SIG-M5 treated with dmso at 0.1 percent for 504 hours (cell line): ENCODE data around the gene EXOSC1.

Source experiments
- DNase-seq: peaks from one replicate; lab custom pipeline; 2025; ENCODE audit not compliant: unreplicated experiment; lab: John Stamatoyannopoulos, UW

The EXOSC1 gene

DNA sequence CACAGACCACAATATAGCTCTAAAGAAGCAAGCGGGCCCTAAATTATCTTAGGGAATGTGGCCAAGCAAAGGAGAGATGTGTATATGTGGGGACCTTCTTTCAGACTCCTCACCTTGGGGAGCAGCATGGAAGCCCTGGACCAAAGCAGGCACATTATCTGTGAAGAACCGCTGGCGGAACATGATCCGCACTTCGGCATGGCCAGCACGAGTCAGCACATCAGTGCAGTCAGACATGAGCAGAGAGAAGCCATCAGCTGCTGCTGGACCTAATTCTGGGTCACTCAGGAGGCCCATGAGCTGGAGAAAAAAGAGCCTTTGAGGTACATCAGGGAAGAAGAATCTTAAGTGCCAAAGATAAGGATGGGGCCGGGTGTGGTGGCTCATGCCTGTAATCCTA lies 14.1 kb upstream of the EXOSC1 start:
- DNase-seq = no peak

DNA sequence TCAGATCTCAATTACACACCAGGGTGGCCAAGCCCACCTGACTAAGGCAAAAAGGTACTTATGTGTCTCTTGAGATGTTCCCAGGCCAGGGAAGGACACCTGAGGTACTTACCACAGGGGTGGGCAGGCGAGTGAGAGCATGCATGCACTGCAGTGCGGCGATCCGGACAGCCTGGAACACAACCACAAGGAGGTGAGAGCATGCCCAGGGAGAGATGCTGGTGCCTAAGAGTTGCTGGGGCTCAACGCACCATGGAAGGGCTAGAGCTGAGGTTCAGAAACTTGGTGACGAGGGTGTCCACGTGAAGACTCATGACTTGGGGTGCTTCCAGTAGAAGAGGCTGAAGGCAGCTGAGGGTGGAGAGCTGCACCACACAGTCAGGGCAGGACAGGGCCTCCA lies 13.3 kb upstream of the EXOSC1 start:
- DNase-seq = no peak

DNA sequence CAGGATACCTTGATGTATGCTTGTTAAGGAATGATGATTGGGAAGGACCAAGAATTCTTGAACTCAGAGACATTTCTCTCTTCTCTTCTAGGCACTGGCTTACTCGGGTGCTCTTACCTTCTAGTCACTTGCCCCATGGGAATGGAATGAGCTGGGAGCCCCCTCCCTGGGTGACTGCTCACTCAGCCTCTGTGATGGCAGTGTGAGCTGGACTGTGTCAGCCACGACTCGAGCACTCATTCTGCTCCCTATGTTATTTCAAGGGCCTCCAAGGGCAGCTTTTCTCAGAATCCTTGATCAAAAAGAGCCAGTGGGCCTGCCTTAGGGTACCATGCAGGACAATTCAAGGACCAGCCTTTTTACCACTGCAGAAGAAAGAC lies 10.9 kb upstream of the EXOSC1 start:
- no peak for DNase-seq

DNA sequence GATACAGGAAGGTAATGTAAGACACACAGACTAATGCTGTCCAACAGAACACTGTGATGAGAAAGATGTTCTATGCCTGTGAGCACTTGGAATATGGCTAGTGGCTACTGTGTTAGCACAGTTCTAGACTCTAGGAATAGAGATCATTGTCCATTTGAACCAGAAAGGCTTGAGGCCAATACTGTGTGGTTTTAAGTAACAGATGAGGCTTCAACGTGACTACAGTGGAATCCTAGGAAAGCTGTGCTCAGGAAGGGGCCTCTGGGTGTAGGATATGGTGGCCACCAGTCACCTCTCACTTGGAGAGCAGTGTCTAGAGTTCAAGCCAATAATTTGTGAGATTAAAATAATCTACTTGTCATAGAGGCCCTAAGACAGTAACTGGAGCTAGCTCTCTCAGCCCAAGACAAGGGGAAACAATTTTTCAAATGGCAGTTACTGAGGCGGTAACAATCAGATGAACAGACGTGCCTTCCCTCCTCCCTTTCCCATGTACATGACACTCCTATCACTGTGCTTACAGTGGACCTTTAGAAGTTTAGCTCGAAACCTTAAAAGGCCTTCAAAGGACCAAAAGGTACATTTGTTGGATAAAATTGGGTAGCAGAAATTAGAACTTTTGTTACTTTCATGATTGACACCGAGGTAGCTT lies 10.4 kb upstream of the EXOSC1 start:
- DNase-seq = no peak

DNA sequence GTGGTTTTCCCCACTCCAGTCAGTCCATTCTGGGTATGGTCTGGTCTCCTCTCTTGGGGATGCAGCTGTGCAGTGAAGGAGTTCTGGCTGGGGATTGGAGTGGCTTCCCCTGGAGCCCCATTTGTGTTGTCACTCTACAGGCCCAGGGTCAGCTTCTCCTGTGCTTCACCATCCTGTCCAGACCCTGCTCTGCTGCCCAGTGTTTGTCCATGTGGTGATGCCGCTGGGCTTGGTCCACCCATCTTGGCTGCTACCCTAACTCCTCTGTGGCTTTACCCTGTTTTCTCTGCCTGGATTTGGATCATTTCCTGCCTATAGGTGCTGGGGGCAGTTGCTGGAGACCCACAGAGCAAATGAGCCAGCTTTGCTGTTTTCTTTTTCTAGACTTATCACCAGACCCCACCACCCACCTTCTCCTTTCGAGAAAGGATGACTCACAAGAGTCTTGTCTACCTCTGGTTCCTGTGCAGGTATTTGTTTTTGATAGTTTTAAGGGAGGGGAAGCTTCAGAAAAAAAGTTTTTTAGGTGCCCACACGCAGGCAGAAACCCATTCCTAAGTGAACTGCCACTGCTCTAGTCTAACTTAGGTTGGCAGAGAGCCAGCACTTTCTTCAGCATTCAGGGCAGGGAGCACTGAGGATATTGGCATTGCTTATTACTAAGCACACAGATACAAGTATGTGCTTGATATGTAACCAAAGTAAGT lies 8.7 kb upstream of the EXOSC1 start:
- no peak for DNase-seq

DNA sequence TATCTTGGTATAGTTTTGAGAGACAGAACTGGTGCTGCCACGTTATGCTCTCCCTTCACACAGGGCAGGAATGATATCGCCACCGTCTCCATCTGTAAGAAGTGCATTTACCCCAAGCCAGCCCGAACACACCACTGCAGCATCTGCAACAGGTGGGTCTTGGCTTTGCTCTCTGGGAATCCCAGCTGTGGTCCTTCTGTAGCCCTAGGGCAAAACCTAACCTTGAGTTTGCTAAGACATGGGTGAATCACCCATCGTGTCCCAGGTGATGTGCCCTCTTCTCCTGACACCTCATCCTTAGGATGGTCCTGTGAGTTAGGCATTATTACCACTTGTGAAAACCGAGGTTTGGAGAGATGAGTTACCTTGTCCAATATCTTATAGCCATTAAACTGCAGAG lies 6.5 kb upstream of the EXOSC1 start:
- no peak for DNase-seq

DNA sequence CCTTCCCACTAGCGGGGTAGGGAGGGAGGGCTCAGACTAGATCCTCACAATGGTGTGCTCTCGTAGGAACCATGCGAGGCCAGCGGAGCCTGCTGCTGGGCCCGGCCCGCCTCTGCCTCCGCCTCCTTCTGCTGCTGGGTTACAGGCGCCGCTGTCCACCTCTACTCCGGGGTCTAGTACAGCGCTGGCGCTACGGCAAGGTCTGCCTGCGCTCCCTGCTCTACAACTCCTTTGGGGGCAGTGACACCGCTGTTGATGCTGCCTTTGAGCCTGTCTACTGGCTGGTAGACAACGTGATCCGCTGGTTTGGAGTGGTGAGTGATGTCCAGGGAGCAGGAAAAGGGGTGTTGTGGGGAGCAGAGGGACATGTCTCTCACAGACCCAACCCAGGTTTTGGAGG lies 5.8 kb upstream of the EXOSC1 start:
- DNase-seq = no peak

DNA sequence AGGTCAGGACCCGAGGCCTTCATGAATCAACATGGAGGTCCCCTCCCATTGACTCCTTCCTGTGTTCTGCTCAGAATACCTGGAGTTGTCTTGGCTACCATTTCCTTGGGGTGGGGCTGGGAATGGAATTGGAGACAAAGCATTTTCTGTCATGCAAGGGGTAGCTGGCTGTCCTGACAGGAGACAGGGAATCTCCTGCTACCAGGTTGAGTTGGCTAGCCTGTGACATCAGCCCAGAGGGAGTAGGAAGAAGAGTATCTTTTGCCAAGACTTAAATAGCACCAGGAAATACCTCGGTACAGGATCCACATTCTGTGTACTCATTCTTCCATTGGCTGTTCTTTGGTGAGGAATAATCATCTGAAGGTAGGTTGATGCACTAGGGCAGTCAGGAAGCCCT lies 5.0 kb upstream of the EXOSC1 start:
- DNase-seq = no peak

DNA sequence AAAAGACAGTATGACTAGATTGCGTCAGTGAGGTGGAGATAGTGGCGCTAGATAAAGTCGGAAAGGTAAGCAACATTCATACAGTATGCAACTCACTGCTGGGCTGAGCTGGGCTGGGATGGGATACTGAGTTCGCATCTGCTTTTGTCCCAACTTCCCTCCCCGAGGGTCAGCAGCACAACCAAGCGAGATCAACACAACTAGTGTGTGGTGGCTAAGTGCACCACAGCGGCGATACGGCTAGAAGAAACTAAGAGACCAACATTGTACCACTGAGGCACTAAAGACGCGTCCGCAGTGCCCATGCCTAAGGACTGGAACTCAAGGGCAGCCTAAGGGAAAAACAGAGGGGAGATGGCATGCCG lies 467 bp downstream of the EXOSC1 start:
- DNase-seq = no peak

DNA sequence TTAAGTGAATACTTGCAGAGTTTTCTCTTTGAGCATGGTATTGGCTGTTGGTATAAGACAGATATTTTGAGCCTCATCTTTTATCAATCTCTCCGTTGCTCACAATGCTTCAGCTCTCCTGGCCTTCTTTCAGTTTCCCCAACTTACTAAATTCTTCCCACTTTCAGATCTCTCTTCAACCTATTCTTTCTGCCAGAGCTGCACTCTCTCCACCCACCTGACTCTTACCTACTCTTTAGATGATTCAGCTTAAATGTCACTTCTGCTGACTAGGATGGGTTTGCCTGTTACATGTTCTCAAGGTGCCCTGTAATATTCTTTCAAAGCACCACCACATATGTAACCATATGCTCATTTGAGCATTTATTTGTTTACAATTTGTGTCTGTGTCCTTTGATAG lies 1.6 kb downstream of the EXOSC1 start:
- no peak for DNase-seq

DNA sequence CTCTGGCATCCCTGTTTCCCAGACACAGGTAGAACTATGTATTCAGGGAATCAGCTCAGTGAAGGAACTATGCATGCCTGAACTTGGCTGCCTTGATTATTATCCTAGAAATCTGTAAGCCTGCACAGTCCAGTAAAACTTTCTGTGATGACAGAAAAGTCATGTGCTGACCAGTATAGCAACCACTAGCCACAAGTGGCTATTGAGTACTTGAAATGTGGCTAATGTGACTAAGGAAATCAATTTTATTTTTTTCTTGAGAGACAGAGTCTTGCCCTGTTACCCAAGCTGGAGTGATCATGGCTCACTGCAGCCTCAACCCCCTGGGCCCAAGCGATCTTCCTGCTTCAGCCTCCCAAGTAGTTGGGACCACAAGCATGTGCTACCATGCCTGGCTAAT lies 3.5 kb downstream of the EXOSC1 start:
- no peak for DNase-seq

DNA sequence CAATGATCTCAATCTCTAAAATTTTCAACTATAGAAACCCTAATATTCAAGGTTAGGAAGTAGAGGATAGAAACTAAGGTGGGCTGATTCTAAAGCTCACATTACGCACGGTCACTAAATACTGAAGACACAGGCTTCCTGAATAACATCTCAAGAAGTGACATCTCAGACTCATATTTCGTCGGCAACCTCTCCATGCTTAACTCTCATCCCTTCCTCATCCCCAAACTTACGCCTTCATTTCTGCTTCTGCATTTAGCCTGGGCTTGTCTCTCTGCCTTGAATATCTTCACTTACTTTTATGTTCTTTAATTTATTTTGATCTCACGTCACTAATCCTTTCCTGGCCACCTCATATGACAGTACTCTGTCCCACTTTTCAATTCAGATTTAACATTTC lies 10.6 kb downstream of the EXOSC1 start:
- DNase-seq = no peak

DNA sequence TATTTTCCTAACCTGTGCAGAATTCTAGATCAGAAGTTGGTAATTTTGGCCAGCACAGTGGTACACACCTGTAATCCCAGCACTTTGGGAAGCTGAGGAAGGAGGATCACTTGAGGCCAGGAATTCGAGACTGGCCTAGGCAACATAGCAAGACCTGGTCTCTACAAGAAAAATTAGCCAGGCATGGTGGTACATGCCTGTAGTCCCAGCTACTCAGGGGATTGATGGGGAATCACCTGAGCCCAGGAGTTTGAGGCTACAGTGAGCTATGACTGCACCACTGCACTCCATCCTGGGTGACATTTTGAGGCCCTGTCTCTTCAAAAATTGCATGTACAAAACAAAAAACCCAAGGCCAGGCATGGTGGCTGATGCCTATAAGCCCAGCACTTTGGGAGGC lies 11.2 kb downstream of the EXOSC1 start:
- DNase-seq = no peak

DNA sequence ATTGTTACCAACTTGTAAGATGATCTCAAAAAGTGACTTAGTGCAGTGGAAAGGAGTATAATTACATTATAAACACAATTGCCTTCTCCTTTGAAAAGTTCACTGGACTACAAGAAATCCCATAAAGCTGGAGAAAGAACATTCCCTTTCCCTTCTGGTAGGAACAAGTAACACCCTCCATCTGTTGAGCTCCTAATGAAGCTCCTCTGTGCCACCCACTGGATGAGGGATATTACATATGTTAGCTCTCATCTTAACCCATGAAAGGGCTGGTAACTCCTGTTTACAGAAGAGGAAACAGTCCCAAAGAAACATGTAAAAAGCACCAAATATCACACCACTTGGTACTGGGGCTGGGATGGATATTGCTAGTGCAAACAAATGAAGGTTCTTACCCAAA lies 11.8 kb downstream of the EXOSC1 start:
- no peak for DNase-seq

DNA sequence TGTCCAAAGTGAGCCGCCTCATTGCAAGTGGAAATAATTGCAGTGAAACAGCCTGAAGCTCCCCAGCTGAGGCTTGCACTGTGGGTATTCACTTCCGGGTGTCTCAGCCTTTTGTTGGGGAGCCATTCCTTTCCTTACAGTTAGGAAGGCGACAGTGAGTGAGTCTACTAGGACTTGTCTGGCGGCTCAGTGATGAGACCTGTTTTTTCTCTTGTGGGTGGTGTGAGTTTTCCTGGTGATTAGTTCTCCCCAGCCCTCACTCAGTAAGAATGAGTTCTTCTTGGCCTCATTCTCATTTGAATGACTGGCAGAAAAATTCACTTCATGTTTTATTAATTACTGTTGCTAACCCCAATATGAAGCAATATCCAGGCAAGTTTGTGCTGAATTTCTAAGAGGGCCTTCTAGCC lies 17.2 kb downstream of the EXOSC1 start:
- DNase-seq = peak; percentile 54

DNA sequence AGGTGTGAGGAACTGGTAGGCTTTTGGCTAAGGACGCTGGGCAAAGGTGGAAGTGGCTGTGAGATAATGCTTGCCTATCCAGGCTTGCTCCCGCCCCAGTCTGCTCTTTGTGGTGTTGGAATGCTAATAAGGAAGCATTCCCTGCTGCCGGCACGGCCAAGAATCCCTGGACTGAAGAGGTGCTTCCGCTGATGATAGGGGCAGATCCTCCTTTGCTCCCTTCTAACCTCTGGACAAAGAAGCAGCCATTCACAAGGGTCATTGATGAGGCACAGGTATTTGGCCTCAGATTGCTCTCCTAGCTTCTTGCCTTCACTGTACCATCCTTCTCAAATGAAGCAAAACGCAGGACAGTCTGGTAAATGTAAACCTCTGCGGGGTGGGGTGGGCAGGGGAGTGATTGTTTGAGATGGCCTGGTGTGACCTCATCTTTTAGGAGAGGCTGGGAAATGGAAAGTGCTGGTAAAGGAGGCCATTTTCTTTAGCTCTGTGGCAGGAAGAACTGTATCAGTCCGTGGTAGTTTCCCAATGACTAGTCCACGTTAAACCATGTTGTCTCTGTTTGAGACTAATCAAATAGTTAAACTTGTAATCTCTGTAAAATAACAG lies 18.1 kb downstream of the EXOSC1 start:
- peak; percentile 50 for DNase-seq

DNA sequence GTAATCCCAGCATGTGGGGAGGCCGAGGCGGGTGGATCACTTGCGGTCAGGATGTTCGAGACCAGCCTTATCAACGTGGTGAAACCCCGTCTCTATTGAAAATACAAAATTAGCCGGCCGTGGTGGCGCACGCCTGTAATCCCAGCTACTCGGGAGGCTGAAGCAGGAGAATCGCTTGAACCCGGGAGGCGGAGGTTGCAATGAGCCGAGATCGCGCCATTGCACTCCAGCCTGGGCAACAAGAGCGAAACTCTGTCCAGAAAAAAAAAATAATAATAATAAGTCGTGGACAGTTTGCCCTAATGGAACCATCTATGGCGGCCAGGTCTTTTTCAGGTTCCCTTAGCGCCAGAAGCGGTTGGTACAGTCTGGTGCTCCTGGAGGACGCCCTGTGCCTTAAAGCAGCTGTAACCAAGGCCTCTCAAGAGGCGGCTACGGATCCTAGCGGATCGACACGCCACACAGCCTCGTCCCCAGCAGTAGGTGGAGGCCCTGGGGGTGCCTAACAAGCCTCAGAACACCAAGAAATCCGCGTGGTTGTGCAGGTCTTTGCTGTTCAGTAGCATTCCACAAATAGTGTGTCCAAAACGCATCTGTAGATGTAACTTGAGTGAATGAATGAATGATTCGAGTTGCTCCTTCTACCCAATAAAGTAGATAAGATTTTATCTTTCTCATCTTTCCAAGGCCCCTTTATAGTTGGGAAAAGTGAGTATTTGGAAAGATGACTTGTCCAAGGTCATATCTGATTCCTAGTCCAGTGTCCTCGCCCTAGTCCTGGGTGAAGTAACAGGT lies 18.8 kb downstream of the EXOSC1 start:
- no peak for DNase-seq

DNA sequence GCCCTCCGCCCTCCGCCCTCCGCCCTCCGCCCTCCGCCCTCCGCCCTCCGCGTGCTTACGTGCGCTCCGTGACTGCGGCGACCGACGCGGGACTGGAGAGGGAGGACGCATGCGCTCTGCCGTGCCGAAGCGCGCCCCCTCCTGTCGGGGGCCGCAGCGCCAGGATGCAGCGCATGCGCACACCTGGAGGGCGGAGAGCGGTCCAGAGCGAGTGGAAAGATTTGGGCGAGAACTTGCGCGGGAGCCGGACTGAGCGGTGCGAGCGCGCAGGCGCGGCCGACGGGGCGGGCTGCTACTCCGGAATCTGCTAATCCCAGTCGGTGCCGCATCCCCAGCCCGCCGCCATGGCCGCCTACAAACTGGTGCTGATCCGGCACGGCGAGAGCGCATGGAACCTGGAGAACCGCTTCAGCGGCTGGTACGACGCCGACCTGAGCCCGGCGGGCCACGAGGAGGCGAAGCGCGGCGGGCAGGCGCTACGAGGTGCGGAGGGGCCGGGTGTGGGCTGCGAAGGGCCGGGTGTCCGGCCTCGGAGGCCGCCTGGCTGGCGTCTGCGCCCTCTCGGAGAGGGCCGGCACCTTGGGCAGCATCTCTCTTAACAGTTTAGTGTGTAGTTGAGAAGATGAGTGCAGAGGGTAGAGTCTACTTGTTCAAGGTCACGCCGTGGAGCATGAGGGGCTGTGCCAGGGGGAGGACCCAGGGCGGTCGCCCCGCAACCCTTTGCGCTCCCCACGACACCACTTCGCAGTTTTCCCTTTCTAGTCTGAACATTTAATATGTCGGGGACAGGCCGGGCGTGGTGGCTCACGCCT lies 19.6 kb downstream of the EXOSC1 start, which contains the start of gene PGAM1:
Gene PGAM1, plus strand, starts transcription at position 228 of the 812 bp plus-strand sequence. Its CDS starts 117 bp downstream, at position 345.
- peak; percentile 88 for DNase-seq

DNA sequence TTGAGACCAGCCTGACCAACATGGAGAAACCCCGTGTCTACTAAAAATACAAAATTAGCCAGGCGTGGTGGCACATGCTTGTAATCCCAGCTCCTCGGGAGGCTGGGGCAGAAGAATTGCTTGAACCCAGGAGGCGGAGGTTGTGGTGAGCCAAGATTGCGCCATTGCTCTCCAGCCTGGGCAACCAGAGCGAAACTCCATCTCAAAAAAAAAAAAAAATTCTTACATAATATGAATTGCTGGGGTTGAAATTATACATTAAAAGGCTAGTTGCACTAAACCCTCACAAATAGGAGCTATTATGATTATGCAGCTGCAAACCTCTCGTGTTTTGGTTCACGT lies 22.1 kb downstream of the EXOSC1 start:
- peak; percentile 51 for DNase-seq

DNA sequence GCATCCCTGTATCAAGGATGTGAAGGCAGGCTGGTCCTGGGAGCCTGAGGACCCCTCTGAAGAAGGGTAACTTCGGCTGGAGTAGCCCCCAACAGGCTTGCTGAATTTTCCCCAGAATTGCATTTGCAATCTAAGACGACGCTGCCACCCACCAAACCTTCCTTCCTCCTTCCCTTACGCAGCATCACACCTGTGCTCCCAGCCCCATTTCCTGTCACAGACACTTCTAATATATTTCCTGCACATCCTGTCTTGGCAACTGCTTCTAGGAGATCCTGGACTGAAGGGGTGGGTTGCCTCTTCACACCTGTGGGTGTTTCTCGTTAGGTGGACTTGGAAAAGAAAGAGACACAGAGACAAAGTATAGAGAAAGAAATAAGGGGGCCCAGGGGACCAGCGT lies 29.2 kb downstream of the EXOSC1 start:
- no peak for DNase-seq

DNA sequence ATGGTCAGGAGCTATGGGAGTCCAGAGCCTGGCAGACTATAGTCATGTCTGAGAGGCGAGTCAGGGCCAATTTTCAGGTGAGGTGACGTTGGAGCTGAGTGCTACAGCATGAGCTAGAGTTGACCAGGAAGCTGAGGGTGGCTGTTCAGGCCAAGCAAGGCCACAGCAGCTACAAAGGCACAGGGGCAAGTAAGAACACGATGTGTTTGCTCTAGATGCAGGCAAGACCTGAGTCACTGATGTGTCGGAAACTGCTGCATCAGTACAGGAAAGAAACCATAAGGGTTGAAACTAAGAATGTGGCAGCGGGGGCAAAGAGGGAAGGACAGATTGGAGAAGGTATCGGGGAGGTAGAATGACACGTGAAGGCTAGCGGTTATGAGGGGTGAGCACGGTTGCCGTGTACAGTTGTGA lies 32.9 kb downstream of the EXOSC1 start:
- peak; percentile 11 for DNase-seq
